GM12891 (cell line): ENCODE results near the gene GIGYF1.

ENCODE experiments used
- PAX5 ChIP-seq: IDR thresholded peaks from 2 replicates; pipeline ENCODE4 v1.6.1; 2011; ENCODE audit warnings: low read length, moderate library complexity, mild to moderate bottlenecking; ENCODE audit not compliant: insufficient read depth, severe bottlenecking
- POLR2A ChIP-seq: IDR thresholded peaks from 2 replicates; pipeline ENCODE4 v1.6.1; 2011; ENCODE audit warnings: low read depth, low read length, control low read depth
- POLR2AphosphoS5 ChIP-seq: IDR thresholded peaks from 2 replicates; pipeline ENCODE4 v1.6.1; 2011; ENCODE audit warnings: low read depth, low read length, control low read depth
- POU2F2 ChIP-seq: IDR thresholded peaks from 2 replicates; pipeline ENCODE4 v1.6.1; 2011; ENCODE audit warnings: low read depth, mild to moderate bottlenecking, control low read depth, low read length, moderate library complexity
- TAF1 ChIP-seq: IDR thresholded peaks from 2 replicates; pipeline ENCODE4 v1.6.1; 2011; ENCODE audit warnings: low read depth, low read length, control low read depth

DNA sequence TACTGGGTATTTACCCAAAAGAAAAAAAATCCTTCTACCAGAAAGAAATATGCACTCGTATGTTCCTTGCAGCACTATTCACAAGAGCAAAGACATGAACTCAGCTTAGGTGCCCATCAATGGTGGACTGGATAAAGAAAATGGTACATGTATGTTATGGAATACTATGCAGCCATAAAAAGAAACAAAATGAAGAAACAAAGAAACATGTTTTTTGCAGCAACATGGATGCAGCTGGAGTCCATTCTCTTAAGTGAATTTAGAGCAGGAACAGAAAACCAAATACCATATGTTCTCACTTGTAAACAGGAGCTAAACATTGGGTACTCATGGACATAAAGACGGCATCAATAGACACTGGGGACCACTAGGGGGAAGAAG lies 26.0 kb downstream of the GIGYF1 start:
- TF ChIP-seq POLR2A, result no peak
- TF ChIP-seq POLR2AphosphoS5, result no peak
- TF ChIP-seq TAF1, result no peak
- no peak for TF ChIP-seq POU2F2
- TF ChIP-seq PAX5, result no peak
